ENCODE measurements around the gene ARHGAP24.
"Not testable (repeated sequence)": the region's sequence is repeated elsewhere in the genome, so short reads cannot be mapped to it uniquely, and the experiment has no call there.

The ARHGAP24 gene

DNA sequence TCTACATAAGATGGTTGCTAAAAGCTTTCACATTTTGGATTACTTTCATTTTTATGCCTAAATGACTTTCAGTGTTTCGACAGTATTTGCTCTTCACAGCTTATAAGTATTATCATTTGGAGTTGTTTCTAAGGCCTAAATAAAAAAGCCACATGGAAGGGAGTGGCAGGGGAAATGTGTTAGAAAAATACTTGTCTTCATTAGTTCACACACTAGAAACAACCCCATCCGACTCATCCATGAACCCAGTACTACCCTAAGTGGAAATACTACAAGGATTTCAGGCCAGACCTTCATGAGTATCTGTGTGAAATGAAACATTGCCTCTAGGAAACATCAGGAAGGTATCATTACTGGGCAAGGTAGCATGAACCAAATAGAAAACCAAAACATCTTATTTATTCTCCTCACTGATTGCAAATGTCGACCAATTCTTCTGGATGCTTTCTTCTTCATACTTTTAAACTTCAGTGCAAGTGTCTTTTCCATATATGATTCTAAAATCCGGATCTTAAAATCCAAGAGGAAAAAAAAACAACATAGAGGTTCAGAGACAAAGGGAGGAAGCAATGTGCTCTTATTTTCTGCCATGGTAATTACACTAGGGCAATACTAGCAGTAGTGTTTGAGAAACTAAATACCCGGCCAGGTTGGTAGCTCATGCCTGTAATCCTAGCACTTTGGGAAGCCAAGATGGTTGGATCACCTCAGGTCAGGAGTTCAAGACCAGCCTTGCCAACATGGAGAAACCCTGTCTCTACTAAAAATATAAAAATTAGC, 349.4 kb downstream of the ARHGAP24 start:
- DNase-seq = no peak

DNA sequence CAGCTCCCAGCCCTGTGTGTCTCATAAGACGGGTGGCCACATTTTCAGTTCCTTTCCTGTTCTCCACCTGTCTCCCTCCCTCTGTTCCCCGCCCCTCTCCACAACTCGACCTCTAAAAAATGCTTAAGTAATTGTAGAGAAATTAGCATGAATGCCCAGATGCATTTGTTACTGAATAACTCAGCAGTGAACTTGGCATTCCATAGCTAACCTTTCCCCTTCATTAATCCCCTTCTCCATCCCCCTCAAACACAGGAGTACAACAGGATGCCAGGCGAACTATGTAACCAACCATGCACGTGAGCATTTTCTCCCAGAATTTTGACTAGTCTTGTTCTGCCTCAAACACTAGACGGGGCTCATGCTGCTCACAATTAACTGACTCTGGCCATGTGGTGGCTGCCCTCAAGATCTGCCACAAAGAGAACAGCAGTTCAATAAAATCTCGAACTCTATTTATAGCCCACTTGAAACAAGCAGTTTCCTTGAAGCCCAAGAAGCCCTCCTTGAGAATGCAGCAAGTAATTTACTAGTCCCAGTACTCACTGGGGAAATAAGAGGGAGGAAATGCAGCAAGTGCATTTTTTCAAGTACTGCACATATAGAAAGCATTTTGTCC, 351.2 kb downstream of the ARHGAP24 start:
- no peak for DNase-seq

GRCh38 chr4:85828027-85828890, 353.3 kb downstream of the ARHGAP24 start:
- no peak for DNase-seq

DNA sequence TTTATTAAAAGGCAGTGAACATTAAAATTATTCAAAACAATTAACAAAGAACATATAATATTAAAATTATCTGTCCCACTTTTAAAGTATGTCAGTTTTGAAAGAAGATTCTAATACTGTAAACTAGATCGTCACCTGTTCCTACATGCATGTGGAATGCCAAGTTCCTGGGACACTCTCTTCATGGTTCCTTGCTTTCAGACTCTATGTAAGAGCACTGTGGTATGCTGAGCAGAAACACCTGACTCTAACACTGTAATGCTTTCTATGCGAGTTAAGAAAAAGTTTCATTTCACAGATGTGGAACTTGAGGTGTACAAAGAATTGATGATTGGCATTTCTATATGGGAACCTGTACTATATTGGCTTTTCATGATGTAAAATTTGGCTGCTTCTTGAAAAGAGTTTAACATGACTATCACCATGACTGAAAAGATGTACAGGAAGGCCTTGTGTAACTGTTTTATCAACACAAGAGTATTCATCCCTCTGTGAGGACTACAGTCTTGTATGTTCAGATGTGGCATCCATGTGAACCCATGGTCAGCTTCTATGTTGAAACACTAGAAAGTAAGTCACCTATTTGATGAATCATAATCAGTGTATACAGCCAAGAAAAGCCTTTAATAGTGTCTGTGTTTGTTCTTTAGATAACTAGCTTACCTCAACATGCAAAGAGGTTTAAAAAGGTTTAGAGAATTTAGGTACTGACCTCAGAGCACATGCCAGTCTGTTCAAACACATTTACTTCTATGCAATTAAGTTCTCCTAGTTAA, 354.5 kb downstream of the ARHGAP24 start:
- DNase-seq = no peak

GRCh38 chr4:85831647-85832046, 356.7 kb downstream of the ARHGAP24 start:
- DNase-seq = no peak

- DNase-seq = no peak
Measured at GRCh38 chr4:85833302-85833701, 358.4 kb downstream of the ARHGAP24 start.

GRCh38 chr4:85834934-85835333, 360.0 kb downstream of the ARHGAP24 start:
- DNase-seq = no peak

GRCh38 chr4:85836588-85837438, 361.9 kb downstream of the ARHGAP24 start:
- DNase-seq = no peak

- DNase-seq = no peak
Measured at GRCh38 chr4:85837439-85837733, 362.4 kb downstream of the ARHGAP24 start.

DNA sequence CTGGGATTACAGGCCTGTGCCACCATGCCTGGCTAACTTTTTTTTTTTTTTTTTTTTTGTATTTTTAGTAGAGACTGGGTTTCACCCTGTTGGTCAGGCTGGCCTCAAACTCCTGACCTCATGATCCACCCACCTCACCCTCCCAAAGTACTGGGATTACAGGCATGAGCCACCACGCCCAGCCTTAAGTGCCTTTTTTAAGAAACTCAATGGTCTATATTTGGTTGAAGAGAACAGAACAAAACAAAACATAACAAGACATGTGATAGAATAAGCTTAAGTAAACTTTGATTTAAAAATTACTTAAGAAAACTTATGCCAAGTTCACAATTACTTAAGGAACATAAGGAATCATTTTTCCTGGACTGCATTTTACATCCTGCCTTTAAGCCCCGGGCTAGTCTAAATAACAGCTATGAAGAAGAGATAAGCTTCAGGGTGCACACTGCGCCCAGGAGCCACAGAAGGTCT, 365.1 kb downstream of the ARHGAP24 start:
- not testable (repeated sequence) for DNase-seq

GRCh38 chr4:85842540-85842939, 367.6 kb downstream of the ARHGAP24 start:
- DNase-seq = peak; percentile 81

DNA sequence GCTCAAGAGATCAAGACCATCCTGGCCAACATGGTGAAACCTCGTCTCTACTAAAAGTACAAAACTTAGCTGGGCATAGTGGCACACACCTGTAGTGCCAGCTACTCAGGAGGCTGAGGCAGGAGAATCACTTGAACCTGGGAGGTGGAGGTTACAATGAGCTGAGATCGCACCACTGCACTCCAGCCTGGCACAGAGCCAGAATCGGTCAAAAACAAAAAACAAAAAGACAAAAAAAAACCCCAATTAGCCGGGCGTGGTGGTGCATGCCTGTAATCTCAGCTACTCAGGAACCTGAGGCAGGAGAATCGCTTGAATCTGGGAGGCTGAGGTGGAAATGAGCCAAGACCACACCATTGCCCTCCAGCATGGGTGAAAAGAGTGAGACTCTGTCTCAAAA, 378.8 kb downstream of the ARHGAP24 start:
- DNase-seq = peak; percentile 30

DNA sequence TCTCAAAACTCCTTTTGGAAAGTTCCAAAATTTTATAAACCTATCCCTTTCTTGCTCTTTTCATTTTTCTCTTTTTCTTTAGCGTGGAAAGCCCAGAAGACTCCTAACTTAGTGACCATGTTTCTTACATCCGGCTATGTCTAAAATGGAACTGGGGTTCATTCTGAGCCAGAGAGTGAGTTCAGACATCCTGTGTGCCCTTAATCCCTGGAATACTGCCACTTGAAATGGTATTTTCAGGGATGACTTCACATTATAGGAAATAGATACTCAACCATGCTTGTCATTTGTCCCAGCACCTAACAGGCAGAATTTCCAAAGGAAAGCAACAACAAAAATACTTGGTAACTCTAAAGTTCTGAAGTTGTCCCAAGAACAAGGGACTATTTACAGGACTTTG, 379.6 kb downstream of the ARHGAP24 start:
- no peak for DNase-seq

- no peak for DNase-seq
Measured at GRCh38 chr4:85860066-85860740, 385.3 kb downstream of the ARHGAP24 start.

DNA sequence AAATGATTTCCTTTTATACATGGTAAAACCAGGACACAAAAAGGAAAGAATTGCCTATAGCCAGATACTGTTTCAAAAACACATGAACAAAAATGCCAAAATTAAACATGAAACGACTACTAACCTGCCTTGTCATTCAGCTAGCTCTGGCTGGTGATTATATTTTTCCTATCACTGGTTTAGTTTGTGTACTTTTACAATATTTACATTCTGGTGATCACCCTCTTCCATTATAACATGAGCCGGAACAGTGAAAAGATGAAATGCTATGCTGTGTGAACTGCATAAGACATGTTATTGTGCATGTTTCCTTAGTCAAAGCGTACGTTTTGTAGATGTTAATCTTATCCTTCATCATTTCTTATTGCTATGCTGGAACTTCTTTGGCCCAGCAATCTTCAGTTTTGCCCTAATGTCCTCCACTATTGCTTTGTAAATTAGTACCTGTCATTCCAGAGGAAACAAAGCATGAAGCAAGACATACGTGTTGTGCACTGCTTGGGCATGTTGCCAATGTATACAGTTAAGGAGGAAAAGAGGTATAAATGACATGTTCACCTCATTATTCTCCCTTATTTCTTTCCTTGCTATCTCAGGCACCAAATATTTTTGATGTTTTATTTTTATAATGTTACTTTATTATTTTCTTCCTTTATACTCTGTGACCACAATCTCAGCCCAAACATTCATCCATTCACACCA, 386.3 kb downstream of the ARHGAP24 start:
- peak; percentile 72 for DNase-seq

GRCh38 chr4:85862896-85863295, 387.9 kb downstream of the ARHGAP24 start:
- no peak for DNase-seq

DNA sequence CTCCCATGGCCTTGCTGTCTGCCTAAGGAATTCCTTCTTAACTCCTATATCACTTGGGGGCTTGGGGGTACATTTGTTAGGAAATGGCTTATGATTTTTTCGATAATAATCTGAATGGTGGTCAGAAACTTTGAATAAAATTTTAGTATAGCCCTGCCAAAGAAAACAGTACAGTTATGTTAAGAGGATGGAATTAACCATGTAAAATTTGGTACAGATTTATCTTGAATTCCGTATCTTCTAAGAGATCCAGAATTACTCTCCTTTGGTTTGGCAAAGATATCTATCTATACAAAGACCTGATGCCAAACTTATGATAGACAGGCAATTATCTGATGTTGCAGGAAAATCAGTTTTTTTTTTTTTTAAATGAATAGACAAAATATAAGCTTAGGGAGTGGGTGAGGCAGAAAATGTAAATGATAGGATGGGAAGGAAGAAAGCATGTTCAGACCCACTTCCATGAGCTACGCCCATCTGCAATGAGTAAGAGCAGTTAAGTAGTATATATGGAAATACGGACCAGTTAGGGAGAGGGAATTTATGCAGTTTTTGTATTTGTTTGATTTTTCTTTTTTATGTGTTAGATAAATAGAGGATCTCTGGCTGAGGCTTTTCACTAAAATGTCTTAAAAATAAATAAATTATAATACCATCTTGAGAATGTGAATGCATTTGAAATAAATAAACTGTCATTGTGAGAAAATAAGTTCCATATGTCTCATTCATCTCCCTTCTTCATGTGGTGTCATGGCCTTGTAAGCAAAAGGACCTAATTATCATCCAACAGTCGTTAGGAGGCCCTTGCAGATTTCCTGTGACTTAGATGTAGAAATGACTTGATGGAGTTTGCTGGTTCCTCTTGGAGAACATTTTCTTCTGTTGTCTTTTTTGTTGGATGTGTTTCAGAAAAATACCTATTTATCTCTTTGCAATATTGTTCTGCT, 389.6 kb downstream of the ARHGAP24 start:
- no peak for DNase-seq

DNA sequence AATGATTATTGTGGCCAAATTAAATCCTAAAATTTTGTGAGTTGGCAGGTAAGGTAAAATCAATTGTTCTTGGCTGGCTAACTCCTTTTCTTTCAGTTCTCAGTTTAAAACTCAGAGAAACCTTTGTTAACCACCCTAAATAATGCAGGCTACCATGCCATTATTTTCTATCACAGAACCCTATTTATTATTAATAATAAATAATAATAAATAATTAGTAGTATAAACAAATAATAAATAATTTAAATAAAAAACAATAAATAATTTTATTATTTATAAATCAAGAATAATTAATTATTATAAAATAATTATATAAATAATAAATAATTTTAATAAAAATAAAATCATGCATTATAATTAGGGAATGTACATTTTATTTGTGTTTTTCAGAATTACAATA, 390.3 kb downstream of the ARHGAP24 start:
- no peak for DNase-seq

- no peak for DNase-seq
Measured at GRCh38 chr4:85866508-85866907, 391.6 kb downstream of the ARHGAP24 start.

- no peak for DNase-seq
Measured at GRCh38 chr4:85867271-85867670, 392.3 kb downstream of the ARHGAP24 start.
